DOHH2 (cell line): ENCODE measurements around the gene GREB1L.

ENCODE experiments used
- CTCF ChIP-seq: fragments of 200-600 bp; sonication (generic); IDR thresholded peaks from one replicate; pipeline ENCODE4 v1.5.1; 2014; ENCODE audit warnings: antibody characterized with exemption, mild to moderate bottlenecking, low read depth, low read length; ENCODE audit not compliant: poor library complexity, severe bottlenecking
- EZH2phosphoT487 ChIP-seq: fragments of 200-600 bp; sonication (generic); IDR thresholded peaks from 2 replicates; pipeline ENCODE4 v1.6.1; 2017; ENCODE audit warnings: borderline replicate concordance, mild to moderate bottlenecking, antibody characterized with exemption, low read length, moderate library complexity, mixed read lengths

DNA sequence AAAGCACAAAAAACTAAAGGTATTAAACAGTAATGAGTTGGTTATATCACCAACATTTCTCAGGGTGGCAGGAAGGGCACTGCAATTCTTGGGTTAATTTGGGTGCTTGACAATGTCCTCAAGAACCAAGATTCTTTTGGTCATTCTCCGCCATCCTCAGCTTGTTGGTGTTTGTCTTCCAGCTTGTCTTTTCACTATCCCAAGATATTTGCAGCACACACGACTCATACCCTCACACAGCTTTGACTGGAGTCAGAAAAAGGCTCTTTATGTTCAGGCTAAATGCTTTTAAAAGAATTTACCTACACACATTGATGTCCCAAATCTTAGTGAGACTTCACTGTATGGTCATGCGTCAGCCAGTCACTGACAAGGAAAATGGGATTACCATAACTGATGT lies 12.5 kb downstream of the GREB1L start:
- no peak for TF ChIP-seq EZH2phosphoT487
- no peak for TF ChIP-seq CTCF
